Measurements from ENCODE around the gene PACSIN3. TPM values are rescaled to one million over a fixed set of nuclear protein-coding genes. Genes with fewer than 3 reads are reported as not detected.
A peak's percentile ranks its signal among the peaks of the same experiment; 100 is the strongest.

Gene PACSIN3
- total RNA-seq, 1 donor from 2014 or later = 36.9 TPM

DNA sequence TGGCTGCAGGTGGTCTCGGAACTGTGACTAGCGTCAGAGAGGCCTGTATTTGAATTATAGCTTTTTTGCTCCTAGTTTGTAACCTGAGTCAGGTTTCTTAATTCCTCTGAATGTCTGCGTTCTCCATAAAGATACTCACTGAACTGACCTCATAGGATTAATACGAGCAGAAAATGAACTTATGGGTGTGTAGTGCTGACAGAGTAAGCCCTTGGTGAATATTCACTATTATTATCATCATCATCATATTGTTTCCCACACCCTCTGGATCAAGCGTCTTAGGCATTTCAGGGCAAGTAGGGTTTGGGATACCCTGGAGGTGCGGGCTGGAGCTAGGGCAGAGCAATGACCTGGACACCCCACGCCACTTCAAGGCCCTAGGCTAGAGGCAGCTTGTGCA, 38.6 kb downstream of the PACSIN3 start:
- Histone ChIP-seq H3K27ac (no peak overlapping the region), H3K9me3 (no peaks in the 10 kb centered on the region), H3K4me1 (peaks cover 13% of the 10 kb centered on the region), H3K4me3 (no peak overlapping the region), H3K36me3 (no peaks in the 10 kb centered on the region), H3K27me3 (no peaks in the 10 kb centered on the region)
- no peak for DNase-seq
- ATAC-seq = no peak
- intact Hi-C loops (cut with DNase I) = no loop called here
- TF ChIP-seq, protein P1, sequence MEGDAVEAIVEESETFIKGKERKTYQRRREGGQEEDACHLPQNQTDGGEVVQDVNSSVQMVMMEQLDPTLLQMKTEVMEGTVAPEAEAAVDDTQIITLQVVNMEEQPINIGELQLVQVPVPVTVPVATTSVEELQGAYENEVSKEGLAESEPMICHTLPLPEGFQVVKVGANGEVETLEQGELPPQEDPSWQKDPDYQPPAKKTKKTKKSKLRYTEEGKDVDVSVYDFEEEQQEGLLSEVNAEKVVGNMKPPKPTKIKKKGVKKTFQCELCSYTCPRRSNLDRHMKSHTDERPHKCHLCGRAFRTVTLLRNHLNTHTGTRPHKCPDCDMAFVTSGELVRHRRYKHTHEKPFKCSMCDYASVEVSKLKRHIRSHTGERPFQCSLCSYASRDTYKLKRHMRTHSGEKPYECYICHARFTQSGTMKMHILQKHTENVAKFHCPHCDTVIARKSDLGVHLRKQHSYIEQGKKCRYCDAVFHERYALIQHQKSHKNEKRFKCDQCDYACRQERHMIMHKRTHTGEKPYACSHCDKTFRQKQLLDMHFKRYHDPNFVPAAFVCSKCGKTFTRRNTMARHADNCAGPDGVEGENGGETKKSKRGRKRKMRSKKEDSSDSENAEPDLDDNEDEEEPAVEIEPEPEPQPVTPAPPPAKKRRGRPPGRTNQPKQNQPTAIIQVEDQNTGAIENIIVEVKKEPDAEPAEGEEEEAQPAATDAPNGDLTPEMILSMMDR (IDR thresholded peaks at IDR 0.05) = no peak

DNA sequence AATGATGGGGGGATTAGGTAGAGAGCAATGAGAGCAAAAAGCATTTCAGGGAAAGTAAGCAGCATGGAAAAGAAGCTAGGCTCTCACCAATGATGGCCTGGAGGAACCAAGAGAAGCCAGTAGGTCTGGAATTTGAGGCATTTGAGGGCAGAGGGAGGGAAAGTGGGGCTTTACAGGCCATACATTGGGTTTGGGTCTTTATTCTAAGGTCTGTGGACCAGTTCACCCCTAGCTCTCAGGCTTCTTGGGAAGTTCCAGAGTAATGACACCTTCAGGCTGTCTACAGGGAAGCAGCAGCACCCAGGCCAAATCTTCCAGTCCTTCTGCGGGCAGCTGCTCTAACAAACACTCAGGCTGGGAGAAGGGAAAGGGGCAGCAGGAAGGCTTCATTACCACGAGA, 39.0 kb downstream of the PACSIN3 start:
- TF ChIP-seq, protein P1 (IDR thresholded peaks at IDR 0.05) = no peak
- Histone ChIP-seq H3K27ac (no peak overlapping the region), H3K36me3 (no peaks in the 10 kb centered on the region), H3K27me3 (no peaks in the 10 kb centered on the region), H3K4me1 (peaks cover 13% of the 10 kb centered on the region), H3K9me3 (no peaks in the 10 kb centered on the region), H3K4me3 (no peak overlapping the region)
- intact Hi-C loops (cut with DNase I) = no loop called here
- ATAC-seq = no peak
- DNase-seq = no peak

DNA sequence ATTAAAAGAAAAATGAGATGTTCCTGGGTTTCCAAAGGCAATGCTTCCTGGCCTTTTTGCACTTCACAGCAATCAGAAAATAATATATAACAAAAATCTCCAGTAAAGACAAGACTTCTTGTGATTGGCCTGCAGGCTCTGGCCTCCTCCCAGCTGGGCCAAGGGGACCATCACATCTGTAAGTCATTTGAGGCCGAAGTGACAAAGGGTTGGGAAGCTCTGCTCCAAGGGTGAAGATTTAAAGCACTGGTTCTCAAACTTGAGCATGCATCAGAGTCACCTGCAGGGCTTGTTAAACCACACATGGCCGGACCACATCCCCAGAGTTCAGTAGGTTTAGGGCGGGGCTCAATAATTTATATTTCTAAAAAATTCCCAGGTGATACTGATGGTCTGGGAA, 41.7 kb downstream of the PACSIN3 start:
- H3K36me3 ChIP-seq = no peaks in the 10 kb centered on the region
- H3K9me3 ChIP-seq = no peaks in the 10 kb centered on the region
- DNase-seq = no peak
- no peak overlapping the region for H3K27ac ChIP-seq
- TF ChIP-seq, protein P1 (IDR thresholded peaks at IDR 0.05) = no peak
- no peak overlapping the region for H3K4me3 ChIP-seq
- no peak for ATAC-seq
- intact Hi-C loops (cut with DNase I) = no loop called here
- no peaks in the 10 kb centered on the region for H3K27me3 ChIP-seq
- peaks cover 8% of the 10 kb centered on the region for H3K4me1 ChIP-seq

DNA sequence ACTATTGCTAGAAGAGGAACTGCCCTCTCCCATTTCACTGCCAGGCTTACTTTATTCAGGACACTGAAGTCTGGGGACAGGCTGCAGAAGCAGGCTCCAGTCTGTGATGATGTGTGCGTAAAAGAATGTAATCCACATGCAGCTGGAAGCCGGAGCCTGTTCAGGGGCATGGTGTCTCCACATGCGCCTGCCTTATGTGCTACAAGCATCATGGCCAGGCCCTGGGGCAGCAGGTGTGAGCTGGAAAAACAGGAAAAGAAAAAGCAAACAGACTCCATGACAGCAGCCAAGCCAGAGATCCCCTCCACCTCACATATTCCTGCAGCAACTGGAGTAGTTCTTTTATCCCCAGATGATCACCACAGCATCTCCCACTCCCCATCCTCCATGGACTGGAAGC, 42.9 kb downstream of the PACSIN3 start:
- intact Hi-C loops (cut with DNase I) = no loop called here
- H3K27ac ChIP-seq = peak overlapping the region; percentile 24
- ATAC-seq = peak; percentile 52

DNA sequence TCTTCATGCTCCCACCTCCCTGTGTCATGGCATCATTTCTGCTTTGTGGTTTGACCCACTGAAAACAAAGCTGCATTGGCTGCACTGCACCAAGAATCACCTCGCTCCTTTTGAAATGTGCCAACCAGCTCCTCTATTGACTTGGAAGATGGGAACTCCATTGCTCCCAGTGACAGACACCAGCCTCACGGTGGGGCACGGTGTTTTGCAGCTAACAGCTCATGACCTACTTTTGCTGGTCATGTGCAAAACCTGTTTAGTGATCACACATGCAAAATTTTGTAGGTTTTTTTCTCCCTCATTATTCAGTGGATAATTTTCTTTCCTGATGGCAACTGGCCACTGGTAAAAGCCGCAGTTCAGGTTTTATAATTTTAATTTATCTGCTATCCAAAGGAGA, 46.4 kb downstream of the PACSIN3 start:
- H3K4me1 ChIP-seq = no peaks in the 10 kb centered on the region
- H3K36me3 ChIP-seq = peaks cover 8% of the 10 kb centered on the region
- ATAC-seq = no peak
- DNase-seq = no peak
- TF ChIP-seq, protein P1 (IDR thresholded peaks at IDR 0.05) = no peak
- no peaks in the 10 kb centered on the region for H3K27me3 ChIP-seq
- no peak overlapping the region for H3K27ac ChIP-seq
- H3K4me3 ChIP-seq = no peak overlapping the region
- no peaks in the 10 kb centered on the region for H3K9me3 ChIP-seq
- intact Hi-C loops (cut with DNase I) = no loop called here

More for the DNA sequence above, 42.9 kb downstream of the PACSIN3 start:
- H3K9me3 ChIP-seq = no peaks in the 10 kb centered on the region
- TF ChIP-seq, protein P1 (IDR thresholded peaks at IDR 0.05) = no peak
- DNase-seq = no peak
- H3K27me3 ChIP-seq = no peaks in the 10 kb centered on the region
- H3K4me1 ChIP-seq = no peaks in the 10 kb centered on the region
- H3K36me3 ChIP-seq = no peaks in the 10 kb centered on the region
- H3K4me3 ChIP-seq = no peak overlapping the region

DNA sequence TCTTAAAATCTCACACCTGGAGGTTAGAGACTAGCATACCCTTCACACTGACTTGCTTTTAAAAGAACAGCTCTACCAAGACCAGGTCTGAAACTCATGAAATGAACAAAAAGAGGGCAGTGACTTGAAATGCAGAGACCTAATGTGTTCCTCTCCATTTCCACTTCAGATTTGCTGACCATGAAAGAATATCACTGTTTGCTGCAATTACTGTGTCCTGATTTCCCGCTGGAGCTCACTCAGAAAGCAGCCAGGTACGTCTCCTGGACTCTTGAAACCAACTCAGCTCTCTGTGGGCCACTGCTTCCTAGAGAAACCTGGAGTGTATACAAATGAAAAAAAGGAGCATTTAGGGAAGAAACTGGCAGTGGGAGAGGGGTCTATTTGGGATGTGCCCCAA, 48.8 kb downstream of the PACSIN3 start:
- peaks cover 8% of the 10 kb centered on the region for H3K36me3 ChIP-seq
- H3K4me1 ChIP-seq = no peaks in the 10 kb centered on the region
- intact Hi-C loops (cut with DNase I) = no loop called here
- DNase-seq (no peak), ATAC-seq (no peak)
- TF ChIP-seq, protein P1 (IDR thresholded peaks at IDR 0.05) = no peak
- no peak overlapping the region for H3K27ac ChIP-seq
- no peak overlapping the region for H3K4me3 ChIP-seq
- H3K27me3 ChIP-seq = no peaks in the 10 kb centered on the region
- H3K9me3 ChIP-seq = no peaks in the 10 kb centered on the region

Data from upper lobe of right lung (tissue), 1 donor.